ENCODE data around the gene EFCAB12.

EFCAB12 gene

DNA sequence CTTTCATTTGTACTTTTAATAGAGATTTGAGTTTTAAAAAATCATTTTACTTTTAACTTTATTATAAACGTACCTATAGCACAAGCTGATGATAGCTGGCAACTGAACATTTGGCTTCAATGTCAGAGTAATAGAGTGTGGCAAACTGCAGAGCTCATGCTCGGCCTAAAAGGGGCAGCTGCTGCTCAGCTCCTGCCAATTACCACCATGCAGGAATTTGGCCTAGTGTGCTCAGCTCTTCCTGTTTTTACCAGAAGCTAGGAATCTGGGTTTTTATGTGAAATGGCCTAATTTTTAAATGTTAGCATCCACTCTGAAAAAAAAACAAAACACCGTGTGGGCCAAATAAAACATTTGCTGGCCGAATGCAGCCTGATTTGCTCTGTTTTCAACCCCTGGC lies 13.3 kb upstream of the EFCAB12 start:
- peak overlapping the region; percentile 90 for H3K27ac ChIP-seq
- H2AFZ ChIP-seq = peak overlapping the region; percentile 33
- no peak overlapping the region for H3K4me2 ChIP-seq (ENCODE audit: low read length)
- H3K9me3 ChIP-seq (ENCODE audit: control insufficient read depth, low read length) = no peaks in the 10 kb centered on the region
- TF ChIP-seq, protein P1, sequence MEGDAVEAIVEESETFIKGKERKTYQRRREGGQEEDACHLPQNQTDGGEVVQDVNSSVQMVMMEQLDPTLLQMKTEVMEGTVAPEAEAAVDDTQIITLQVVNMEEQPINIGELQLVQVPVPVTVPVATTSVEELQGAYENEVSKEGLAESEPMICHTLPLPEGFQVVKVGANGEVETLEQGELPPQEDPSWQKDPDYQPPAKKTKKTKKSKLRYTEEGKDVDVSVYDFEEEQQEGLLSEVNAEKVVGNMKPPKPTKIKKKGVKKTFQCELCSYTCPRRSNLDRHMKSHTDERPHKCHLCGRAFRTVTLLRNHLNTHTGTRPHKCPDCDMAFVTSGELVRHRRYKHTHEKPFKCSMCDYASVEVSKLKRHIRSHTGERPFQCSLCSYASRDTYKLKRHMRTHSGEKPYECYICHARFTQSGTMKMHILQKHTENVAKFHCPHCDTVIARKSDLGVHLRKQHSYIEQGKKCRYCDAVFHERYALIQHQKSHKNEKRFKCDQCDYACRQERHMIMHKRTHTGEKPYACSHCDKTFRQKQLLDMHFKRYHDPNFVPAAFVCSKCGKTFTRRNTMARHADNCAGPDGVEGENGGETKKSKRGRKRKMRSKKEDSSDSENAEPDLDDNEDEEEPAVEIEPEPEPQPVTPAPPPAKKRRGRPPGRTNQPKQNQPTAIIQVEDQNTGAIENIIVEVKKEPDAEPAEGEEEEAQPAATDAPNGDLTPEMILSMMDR (IDR thresholded peaks at IDR 0.05) = no peak
- H3K27me3 ChIP-seq (ENCODE audit: control insufficient read depth, insufficient read depth, low read length) = no peaks in the 10 kb centered on the region
- H3K36me3 ChIP-seq (ENCODE audit: control insufficient read depth, insufficient read depth, low read length) = no peaks in the 10 kb centered on the region
- H3K9ac ChIP-seq = no peak overlapping the region
- H3K4me1 ChIP-seq = peaks cover 21% of the 10 kb centered on the region
- no peak overlapping the region for H3K4me3 ChIP-seq (ENCODE audit: low read depth, low read length)
- H3K79me2 ChIP-seq = peaks cover 32% of the 10 kb centered on the region

DNA sequence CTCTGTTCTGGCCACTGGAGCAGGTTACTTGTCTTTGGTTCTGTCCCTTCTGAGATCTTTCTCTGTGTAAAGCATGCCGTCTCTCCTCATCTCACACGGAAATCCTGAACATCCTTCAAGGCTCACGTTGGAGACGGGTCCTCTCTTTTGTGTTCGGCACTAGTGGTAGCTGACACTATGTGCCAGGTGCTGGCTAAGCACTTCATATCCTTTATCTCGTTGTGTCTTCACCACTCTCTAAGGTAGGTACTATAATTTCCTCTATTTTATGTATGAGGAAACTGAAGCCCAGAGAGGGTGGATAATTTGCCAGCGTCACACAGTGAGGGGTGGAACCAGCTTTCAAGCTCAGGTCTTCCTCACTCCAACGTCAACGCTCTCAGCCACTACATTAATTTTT lies 12.8 kb upstream of the EFCAB12 start:
- TF ChIP-seq, protein P1 (IDR thresholded peaks at IDR 0.05) = no peak
- H2AFZ ChIP-seq = peak overlapping the region; percentile 33

DNA sequence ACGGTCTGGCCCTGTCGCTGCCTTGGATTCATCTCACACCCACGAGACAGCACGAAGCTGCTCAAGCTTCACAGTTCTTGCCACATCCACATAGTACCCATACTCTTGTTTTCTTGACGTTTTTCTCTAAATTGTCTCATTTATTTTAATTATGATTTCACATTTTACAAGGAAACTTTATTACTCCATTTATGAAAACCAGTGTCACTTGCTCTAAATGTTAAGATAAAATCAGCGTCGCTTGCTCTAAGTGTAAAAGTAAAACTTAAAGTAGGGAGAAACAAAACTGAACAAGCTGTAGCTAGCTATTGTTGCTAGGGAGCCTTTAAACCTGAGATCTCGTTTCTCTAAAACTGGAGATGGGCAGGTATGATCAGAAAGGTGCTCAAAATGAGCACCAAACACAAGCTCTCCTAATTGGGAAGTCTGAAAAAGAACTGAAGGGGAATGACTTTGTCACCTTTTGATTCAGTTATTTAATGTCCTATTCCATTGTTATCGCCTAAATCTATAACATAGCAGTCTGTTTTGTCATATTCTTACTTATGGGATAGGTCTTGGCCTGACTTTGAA lies 12.3 kb upstream of the EFCAB12 start:
- peak overlapping the region; percentile 63 for H3K4me2 ChIP-seq (ENCODE audit: low read length)
- peaks cover 21% of the 10 kb centered on the region for H3K4me1 ChIP-seq
- H3K9ac ChIP-seq = no peak overlapping the region
- no peaks in the 10 kb centered on the region for H3K36me3 ChIP-seq (ENCODE audit: control insufficient read depth, insufficient read depth, low read length)
- no peaks in the 10 kb centered on the region for H3K27me3 ChIP-seq (ENCODE audit: control insufficient read depth, insufficient read depth, low read length)
- peak overlapping the region; percentile 90 for H3K27ac ChIP-seq
- H3K79me2 ChIP-seq = peaks cover 22% of the 10 kb centered on the region
- no peaks in the 10 kb centered on the region for H3K9me3 ChIP-seq (ENCODE audit: control insufficient read depth, low read length)
- H3K4me3 ChIP-seq (ENCODE audit: low read depth, low read length) = peak overlapping the region; percentile 82
- peak overlapping the region; percentile 99 for H2AFZ ChIP-seq
- TF ChIP-seq, protein P1 (IDR thresholded peaks at IDR 0.05) = no peak

More for the DNA sequence above, 12.8 kb upstream of the EFCAB12 start:
- H3K4me2 ChIP-seq (ENCODE audit: low read length) = peak overlapping the region; percentile 63
- H3K4me3 ChIP-seq (ENCODE audit: low read depth, low read length) = peak overlapping the region; percentile 82
- no peaks in the 10 kb centered on the region for H3K27me3 ChIP-seq (ENCODE audit: control insufficient read depth, insufficient read depth, low read length)
- peak overlapping the region; percentile 90 for H3K27ac ChIP-seq
- peaks cover 21% of the 10 kb centered on the region for H3K4me1 ChIP-seq
- no peaks in the 10 kb centered on the region for H3K36me3 ChIP-seq (ENCODE audit: control insufficient read depth, insufficient read depth, low read length)
- peaks cover 27% of the 10 kb centered on the region for H3K79me2 ChIP-seq
- H3K9me3 ChIP-seq (ENCODE audit: control insufficient read depth, low read length) = no peaks in the 10 kb centered on the region
- no peak overlapping the region for H3K9ac ChIP-seq

DNA sequence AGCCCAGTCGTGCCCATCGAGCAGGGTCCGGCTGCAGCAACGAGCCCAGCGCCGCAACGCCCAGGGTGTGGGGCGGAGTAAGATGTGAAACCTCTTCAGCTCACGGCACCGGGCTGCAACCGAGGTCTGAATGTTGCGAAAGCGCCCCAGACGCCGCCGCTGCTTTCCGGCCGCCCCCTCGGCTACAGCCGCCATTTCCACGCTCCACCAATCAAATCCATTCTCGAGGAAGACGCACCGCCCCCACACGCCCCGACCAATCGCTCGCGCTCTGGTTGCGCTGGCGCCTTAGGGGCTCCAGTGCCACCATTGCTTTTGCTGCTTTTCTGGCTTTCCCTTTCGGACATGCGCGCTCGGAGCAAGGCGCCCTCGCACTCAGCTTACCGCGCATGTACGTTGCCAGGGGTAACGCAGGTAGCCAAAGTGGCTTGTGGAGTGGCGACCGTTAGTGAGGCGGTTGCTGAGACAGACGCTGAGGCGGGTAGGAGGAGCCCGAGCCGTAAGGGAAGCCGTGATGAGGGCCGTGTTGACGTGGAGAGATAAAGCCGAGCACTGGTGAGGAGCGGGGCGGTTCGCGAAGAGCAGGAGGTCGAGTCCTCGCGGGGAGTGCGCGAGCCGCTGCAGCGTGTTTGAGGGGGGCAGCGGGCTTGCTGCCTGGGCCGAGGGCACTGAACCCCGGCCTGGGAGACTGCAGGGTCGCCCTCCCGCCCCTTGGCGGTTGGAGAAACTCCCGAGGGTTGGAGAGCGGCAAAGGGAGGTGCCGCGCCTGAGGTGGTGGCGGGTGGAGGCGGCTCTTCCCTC lies 11.6 kb upstream of the EFCAB12 start, which contains the start of the genes IFT122 and MBD4:
IFT122 (plus strand) TSS at position 408 of the 801 bp plus-strand sequence; CDS start at position 515, 107 bp downstream.
MBD4 (minus strand) TSS at position 132 of the 801 bp plus-strand sequence; CDS start at position 17, 115 bp downstream.
- peaks cover 21% of the 10 kb centered on the region for H3K4me1 ChIP-seq
- peak within 1 kb of the TSS; percentile 54 for H3K9ac ChIP-seq
- H3K27ac ChIP-seq = peak within 1 kb of the TSS; percentile 90
- no peaks in the 10 kb centered on the region for H3K9me3 ChIP-seq (ENCODE audit: control insufficient read depth, low read length)
- peaks cover 15% of the 10 kb centered on the region for H3K79me2 ChIP-seq
- TF ChIP-seq, protein P1 (IDR thresholded peaks at IDR 0.05) = no peak
- peak within 1 kb of the TSS; percentile 99 for H2AFZ ChIP-seq
- no peaks in the 10 kb centered on the region for H3K27me3 ChIP-seq (ENCODE audit: control insufficient read depth, insufficient read depth, low read length)
- H3K4me2 ChIP-seq (ENCODE audit: low read length) = peak within 1 kb of the TSS; percentile 73
- no peaks in the 10 kb centered on the region for H3K36me3 ChIP-seq (ENCODE audit: control insufficient read depth, insufficient read depth, low read length)
- H3K4me3 ChIP-seq (ENCODE audit: low read depth, low read length) = peak within 1 kb of the TSS; percentile 82
